Keratinocyte (primary cell): Measurements from ENCODE around the gene CNGA2. TPM values are rescaled to one million over a fixed set of nuclear protein-coding genes. Genes with fewer than 3 reads are reported as not detected.

Source experiments
- DNase-seq: peaks from one replicate; pipeline ENCODE4 v3.0.0-alpha.2; 2011; ENCODE audit warnings: low read depth, missing footprints, low spot score
- FAIRE-seq: peaks from 2 replicates; lab custom pipeline; 2011; peaks lifted over from hg19 to GRCh38; lab: Jason Lieb, UNC
- H2AFZ ChIP-seq: 2 replicates; pipeline ENCODE4 v1.6.0; 2012; ENCODE audit warnings: low read length, control low read depth, inconsistent platforms; ENCODE audit not compliant: control insufficient read depth
- H3K27ac ChIP-seq: 2 replicates; pipeline ENCODE4 v1.5.1; 2011; ENCODE audit warnings: low read length; ENCODE audit not compliant: control insufficient read depth, insufficient read depth
- H3K27me3 ChIP-seq: 3 replicates; pipeline ENCODE4 v1.6.0; 2011; ENCODE audit warnings: low read length; ENCODE audit not compliant: control insufficient read depth, insufficient read depth; ENCODE audit errors: extremely low read depth
- H3K36me3 ChIP-seq, 2 experiments: 2 replicates in 1 of 2; 3 replicates in 1 of 2; pipeline ENCODE4 v1.5.1; 2011; ENCODE audit warnings: low read length in 2 of 2, mild to moderate bottlenecking in 1 of 2; ENCODE audit not compliant: control insufficient read depth in 2 of 2, insufficient read depth in 2 of 2; ENCODE audit errors: extremely low read depth in 1 of 2
- H3K4me1 ChIP-seq: 3 replicates; pipeline ENCODE4 v1.5.1; 2011; ENCODE audit warnings: low read length; ENCODE audit not compliant: control insufficient read depth, insufficient read depth; ENCODE audit errors: extremely low read depth
- H3K4me2 ChIP-seq: 3 replicates; pipeline ENCODE4 v1.6.0; 2011; ENCODE audit warnings: low read depth, low read length; ENCODE audit not compliant: control insufficient read depth, insufficient read depth; ENCODE audit errors: extremely low read depth
- H3K4me3 ChIP-seq, 3 experiments: fragments of 200-600 bp in 1 of 3; sonication (generic) in 1 of 3; 2 replicates in 2 of 3; 3 replicates in 1 of 3; pipeline ENCODE4 v1.5.1; 2011 to 2016; ENCODE audit warnings: low read length in 3 of 3, mild to moderate bottlenecking in 3 of 3, control low read depth in 2 of 3, inconsistent platforms in 1 of 3, low read depth in 1 of 3, mixed read lengths in 1 of 3, mixed run types in 1 of 3, moderate library complexity in 1 of 3; ENCODE audit not compliant: control insufficient read depth in 2 of 3, insufficient read depth in 2 of 3; ENCODE audit errors: extremely low read depth in 1 of 3
- H3K79me2 ChIP-seq: 2 replicates; pipeline ENCODE4 v1.6.0; 2012; ENCODE audit warnings: low read length; ENCODE audit not compliant: control insufficient read depth, insufficient read depth
- H3K9ac ChIP-seq: 3 replicates; pipeline ENCODE4 v1.6.0; 2011; ENCODE audit warnings: low read length; ENCODE audit not compliant: control insufficient read depth, insufficient read depth; ENCODE audit errors: extremely low read depth
- H3K9me1 ChIP-seq: 3 replicates; pipeline ENCODE4 v1.6.0; 2011; ENCODE audit warnings: low read length; ENCODE audit not compliant: control insufficient read depth, insufficient read depth; ENCODE audit errors: extremely low read depth
- H3K9me3 ChIP-seq: 2 replicates; pipeline ENCODE4 v1.5.1; 2012; ENCODE audit warnings: low read depth, low read length; ENCODE audit not compliant: control insufficient read depth
- H4K20me1 ChIP-seq: 3 replicates; pipeline ENCODE4 v1.6.0; 2011; ENCODE audit warnings: low read length; ENCODE audit not compliant: control insufficient read depth, insufficient read depth; ENCODE audit errors: extremely low read depth
- EZH2 ChIP-seq: IDR thresholded peaks from one replicate; pipeline ENCODE4 v1.6.1; 2012; ENCODE audit warnings: inconsistent platforms, mild to moderate bottlenecking, low read length, moderate library complexity
- dilution Hi-C: fragments of 300-500 bp; cut with MboI; formaldehyde crosslinking; loops from one replicate; pipeline ENCODE4 v1.7.0; 2020; ENCODE audit warnings: low sequenced_read_pairs; ENCODE audit not compliant: extremely low pct_ligation_motif_present
- polyA plus RNA-seq, 5 experiments: library from polyadenylated mRNA; depleted of rRNA in 3 of 5; stranded (reverse) in 3 of 5; stranded (forward) in 1 of 5; unstranded in 1 of 5; fragments of >200 nt; gene quantifications; 1 replicate in 1 of 5; 2 replicates in 3 of 5; 3 replicates in 1 of 5; pipeline versions ENCODE4 v1.2.1 to v1.2.3, GENCODE V29; 2011 to 2012; ENCODE audit warnings: missing spikeins in 2 of 5, low read depth in 1 of 5, low replicate concordance in 1 of 5
- TF ChIP-seq, protein P1 (sequence below), 3 experiments: IDR thresholded peaks in 1 of 3; conservative IDR thresholded peaks in 1 of 3; optimal IDR thresholded peaks in 1 of 3; 2 replicates in 2 of 3; 3 replicates in 1 of 3; pipeline versions ENCODE3 to v1.5.1; 2011; ENCODE audit warnings: low read length in 3 of 3, mild to moderate bottlenecking in 3 of 3, moderate library complexity in 2 of 3, control low read depth in 1 of 3, inconsistent platforms in 1 of 3; ENCODE audit not compliant: insufficient read depth in 2 of 3; ENCODE audit errors: extremely low read depth in 1 of 3

The CNGA2 gene
- polyA plus RNA-seq, 1 donor (not counting 4 experiments of a cell fraction or from before 2014, with no cell fraction given) = not detected

DNA sequence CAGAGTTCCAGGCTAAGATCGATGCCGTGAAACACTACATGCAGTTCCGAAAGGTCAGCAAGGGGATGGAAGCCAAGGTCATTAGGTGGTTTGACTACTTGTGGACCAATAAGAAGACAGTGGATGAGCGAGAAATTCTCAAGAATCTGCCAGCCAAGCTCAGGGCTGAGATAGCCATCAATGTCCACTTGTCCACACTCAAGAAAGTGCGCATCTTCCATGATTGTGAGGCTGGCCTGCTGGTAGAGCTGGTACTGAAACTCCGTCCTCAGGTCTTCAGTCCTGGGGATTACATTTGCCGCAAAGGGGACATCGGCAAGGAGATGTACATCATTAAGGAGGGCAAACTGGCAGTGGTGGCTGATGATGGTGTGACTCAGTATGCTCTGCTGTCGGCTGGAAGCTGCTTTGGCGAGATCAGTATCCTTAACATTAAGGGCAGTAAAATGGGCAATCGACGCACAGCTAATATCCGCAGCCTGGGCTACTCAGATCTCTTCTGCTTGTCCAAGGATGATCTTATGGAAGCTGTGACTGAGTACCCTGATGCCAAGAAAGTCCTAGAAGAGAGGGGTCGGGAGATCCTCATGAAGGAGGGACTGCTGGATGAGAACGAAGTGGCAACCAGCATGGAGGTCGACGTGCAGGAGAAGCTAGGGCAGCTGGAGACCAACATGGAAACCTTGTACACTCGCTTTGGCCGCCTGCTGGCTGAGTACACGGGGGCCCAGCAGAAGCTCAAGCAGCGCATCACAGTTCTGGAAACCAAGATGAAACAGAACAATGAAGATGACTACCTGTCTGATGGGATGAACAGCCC lies 9.3 kb downstream of the CNGA2 start:
- no peak overlapping the region for H3K27ac ChIP-seq
- no peak for TF ChIP-seq EZH2
- TF ChIP-seq, protein P1, sequence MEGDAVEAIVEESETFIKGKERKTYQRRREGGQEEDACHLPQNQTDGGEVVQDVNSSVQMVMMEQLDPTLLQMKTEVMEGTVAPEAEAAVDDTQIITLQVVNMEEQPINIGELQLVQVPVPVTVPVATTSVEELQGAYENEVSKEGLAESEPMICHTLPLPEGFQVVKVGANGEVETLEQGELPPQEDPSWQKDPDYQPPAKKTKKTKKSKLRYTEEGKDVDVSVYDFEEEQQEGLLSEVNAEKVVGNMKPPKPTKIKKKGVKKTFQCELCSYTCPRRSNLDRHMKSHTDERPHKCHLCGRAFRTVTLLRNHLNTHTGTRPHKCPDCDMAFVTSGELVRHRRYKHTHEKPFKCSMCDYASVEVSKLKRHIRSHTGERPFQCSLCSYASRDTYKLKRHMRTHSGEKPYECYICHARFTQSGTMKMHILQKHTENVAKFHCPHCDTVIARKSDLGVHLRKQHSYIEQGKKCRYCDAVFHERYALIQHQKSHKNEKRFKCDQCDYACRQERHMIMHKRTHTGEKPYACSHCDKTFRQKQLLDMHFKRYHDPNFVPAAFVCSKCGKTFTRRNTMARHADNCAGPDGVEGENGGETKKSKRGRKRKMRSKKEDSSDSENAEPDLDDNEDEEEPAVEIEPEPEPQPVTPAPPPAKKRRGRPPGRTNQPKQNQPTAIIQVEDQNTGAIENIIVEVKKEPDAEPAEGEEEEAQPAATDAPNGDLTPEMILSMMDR (optimal IDR thresholded peaks at IDR 0.05 in 1 of 3, IDR thresholded peaks at IDR 0.05 in 1 of 3, conservative IDR thresholded peaks at IDR 0.05 in 1 of 3; ENCODE audit: extremely low read depth in 1 of 3, insufficient read depth in 2 of 3, low read length in 3 of 3) = no peak
- no peaks in the 10 kb centered on the region for H3K9me1 ChIP-seq
- no peaks in the 10 kb centered on the region for H3K36me3 ChIP-seq
- H3K4me3 ChIP-seq = no peak overlapping the region
- H3K4me2 ChIP-seq = no peak overlapping the region
- no peaks in the 10 kb centered on the region for H3K9me3 ChIP-seq
- H3K27me3 ChIP-seq = no peaks in the 10 kb centered on the region
- FAIRE-seq (no peak), DNase-seq (no peak)
- H3K4me1 ChIP-seq = no peaks in the 10 kb centered on the region
- dilution Hi-C loops = loop anchor here (25.0 kb wide), 1 partner anchor 893 kb away; the partner anchor contains the start of gene GABRQ
- H3K9ac ChIP-seq = no peak overlapping the region
- no peaks in the 10 kb centered on the region for H3K79me2 ChIP-seq
- H2AFZ ChIP-seq = no peak overlapping the region
- H4K20me1 ChIP-seq = no peaks in the 10 kb centered on the region

GRCh38 chrX:151745651-151746050 lies 11.1 kb downstream of the CNGA2 start:
- Histone ChIP-seq H3K27ac (no peak overlapping the region), H3K79me2 (no peaks in the 10 kb centered on the region), H3K9ac (no peak overlapping the region), H2AFZ (no peak overlapping the region), H3K4me2 (no peak overlapping the region), H3K4me3 (no peak overlapping the region), H3K27me3 (no peaks in the 10 kb centered on the region), H4K20me1 (no peaks in the 10 kb centered on the region), H3K9me1 (no peaks in the 10 kb centered on the region), H3K36me3 (no peaks in the 10 kb centered on the region), H3K9me3 (no peaks in the 10 kb centered on the region), H3K4me1 (no peaks in the 10 kb centered on the region)
- dilution Hi-C loops = loop anchor here (25.0 kb wide), 1 partner anchor 892 kb away; the partner anchor contains the start of gene GABRQ
- TF ChIP-seq, protein P1 (optimal IDR thresholded peaks at IDR 0.05 in 1 of 3, IDR thresholded peaks at IDR 0.05 in 1 of 3, conservative IDR thresholded peaks at IDR 0.05 in 1 of 3; ENCODE audit: extremely low read depth in 1 of 3, insufficient read depth in 2 of 3, low read length in 3 of 3) = no peak
- no peak for TF ChIP-seq EZH2
- FAIRE-seq = no peak
- no peak for DNase-seq
